Left lung (tissue), 10 donors: ENCODE measurements around the gene TROAP. TPM values are rescaled to one million over a fixed set of nuclear protein-coding genes. Genes with fewer than 3 reads are reported as not detected.

Experiments used
- ATAC-seq: fragments of 200-7000 bp; cut with Tn5 transposase; one replicate; pipeline ENCODE4 v1.9.1; 2020; ENCODE audit warnings: moderate library complexity
- DNase-seq, 4 donors: peaks; one replicate each; pipeline ENCODE4 v3.0.0-alpha.2; 2013 to 2020
- H3K27ac ChIP-seq, 2 donors: fragments of 200-600 bp; sonication (generic) in 1 of 2; one replicate each; pipeline versions ENCODE4 v1.5.0 to v1.8.0; 2020 to 2021
- H3K27me3 ChIP-seq, 2 donors: fragments of 200-600 bp; sonication (generic) in 1 of 2; one replicate each; pipeline versions ENCODE4 v1.5.0 to v1.8.0; 2020 to 2021
- H3K36me3 ChIP-seq, 2 donors: fragments of 200-600 bp; sonication (generic) in 1 of 2; one replicate each; pipeline versions ENCODE4 v1.5.0 to v1.8.0; 2020 to 2021
- H3K4me1 ChIP-seq, 2 donors: fragments of 200-600 bp; one replicate each; pipeline ENCODE4 v1.8.0; 2021
- H3K4me3 ChIP-seq, 2 donors: fragments of 200-600 bp; sonication (generic) in 1 of 2; one replicate each; pipeline versions ENCODE4 v1.5.0 to v1.8.0; 2020 to 2021; ENCODE audit warnings: mild to moderate bottlenecking in 1 of 2
- H3K9me3 ChIP-seq, 2 donors: fragments of 200-600 bp; sonication (generic) in 1 of 2; one replicate each; pipeline versions ENCODE4 v1.5.0 to v1.8.0; 2020 to 2021
- CTCF ChIP-seq, 2 donors: fragments of 200-600 bp; sonication (generic) in 1 of 2; IDR thresholded peaks; one replicate each; pipeline versions ENCODE4 v1.5.0 to v1.8.0; 2021; ENCODE audit warnings: antibody characterized with exemption in 2 of 2
- intact Hi-C, 2 donors: fragments of 100-400 bp; cut with DNase I; formaldehyde crosslinking; loops; one replicate each; pipeline versions ENCODE4 v1.11.2 to v1.14.2; 2022
- polyA plus RNA-seq, 6 donors: library from polyadenylated mRNA; unstranded; fragments of 120-200 nt; gene quantifications; one replicate each; pipeline ENCODE4 v1.2.1, GENCODE V29; 2013; ENCODE audit not compliant: insufficient read length in 6 of 6
- total RNA-seq, 2 donors: library from RNA; stranded (reverse); fragmentation: NEBNext Ultra II Directional; extraction: Animal tissue kit (Norgen Biotek cat#: 25700); gene quantifications; one replicate each; pipeline ENCODE4 v1.2.1, GENCODE V29; 2021
- donor health status: DM: no; HTN: yes; CAD: no.
- donor health status: DM: no; HTN: no; CAD: no.

TROAP gene
- total and polyA plus RNA-seq, 8 donors, result 2.4 to 43.2 (median 28.3) TPM

- intact Hi-C loops, result loop anchor here in 1 of 2 donors (10.0 kb wide), 1 partner anchor 56 kb away; the partner anchor contains the start of gene DNAJC22
- DNase-seq (no peak), ATAC-seq (no peak)
- TF ChIP-seq CTCF (IDR thresholded peaks at IDR 0.05), result no peak
- Histone ChIP-seq H3K4me3 (no peak overlapping the region), H3K4me1 (peaks cover 0 to 9% of the 10 kb centered on the region in 2 donors), H3K9me3 (no peaks in the 10 kb centered on the region), H3K27me3 (peaks cover 0 to 41% of the 10 kb centered on the region in 2 donors), H3K27ac (no peak overlapping the region), H3K36me3 (no peaks in the 10 kb centered on the region)
These were observed 34.0 kb upstream of the TROAP start for GRCh38 chr12:49288922-49289555.

DNA sequence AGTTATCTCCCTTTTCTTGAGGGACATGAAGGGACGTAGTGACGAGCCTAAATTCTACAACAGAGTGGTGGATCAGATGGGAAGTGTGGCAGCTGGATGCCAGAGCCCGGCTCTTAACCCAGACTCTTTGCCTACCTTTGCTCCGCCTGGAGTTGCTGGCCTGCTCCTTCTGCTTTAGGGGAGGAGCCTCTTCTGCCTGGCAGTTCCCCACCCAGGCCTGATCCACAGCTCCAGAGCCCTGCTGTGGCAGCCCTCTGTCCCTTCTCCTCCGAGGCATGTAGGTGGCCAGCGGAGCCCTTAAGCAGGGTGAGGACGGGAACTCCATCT is 30.4 kb upstream of the TROAP start:
- H3K27ac ChIP-seq, result no peak overlapping the region
- no peak overlapping the region for H3K4me3 ChIP-seq
- no peaks in the 10 kb centered on the region for H3K9me3 ChIP-seq
- intact Hi-C loops, result no loop called here
- H3K27me3 ChIP-seq, result peaks cover 33 to 53% of the 10 kb centered on the region in 2 donors
- H3K4me1 ChIP-seq, result peaks cover 20 to 22% of the 10 kb centered on the region in 2 donors
- DNase-seq, result no peak
- TF ChIP-seq CTCF (IDR thresholded peaks at IDR 0.05), result no peak
- no peak for ATAC-seq
- no peaks in the 10 kb centered on the region for H3K36me3 ChIP-seq

DNA sequence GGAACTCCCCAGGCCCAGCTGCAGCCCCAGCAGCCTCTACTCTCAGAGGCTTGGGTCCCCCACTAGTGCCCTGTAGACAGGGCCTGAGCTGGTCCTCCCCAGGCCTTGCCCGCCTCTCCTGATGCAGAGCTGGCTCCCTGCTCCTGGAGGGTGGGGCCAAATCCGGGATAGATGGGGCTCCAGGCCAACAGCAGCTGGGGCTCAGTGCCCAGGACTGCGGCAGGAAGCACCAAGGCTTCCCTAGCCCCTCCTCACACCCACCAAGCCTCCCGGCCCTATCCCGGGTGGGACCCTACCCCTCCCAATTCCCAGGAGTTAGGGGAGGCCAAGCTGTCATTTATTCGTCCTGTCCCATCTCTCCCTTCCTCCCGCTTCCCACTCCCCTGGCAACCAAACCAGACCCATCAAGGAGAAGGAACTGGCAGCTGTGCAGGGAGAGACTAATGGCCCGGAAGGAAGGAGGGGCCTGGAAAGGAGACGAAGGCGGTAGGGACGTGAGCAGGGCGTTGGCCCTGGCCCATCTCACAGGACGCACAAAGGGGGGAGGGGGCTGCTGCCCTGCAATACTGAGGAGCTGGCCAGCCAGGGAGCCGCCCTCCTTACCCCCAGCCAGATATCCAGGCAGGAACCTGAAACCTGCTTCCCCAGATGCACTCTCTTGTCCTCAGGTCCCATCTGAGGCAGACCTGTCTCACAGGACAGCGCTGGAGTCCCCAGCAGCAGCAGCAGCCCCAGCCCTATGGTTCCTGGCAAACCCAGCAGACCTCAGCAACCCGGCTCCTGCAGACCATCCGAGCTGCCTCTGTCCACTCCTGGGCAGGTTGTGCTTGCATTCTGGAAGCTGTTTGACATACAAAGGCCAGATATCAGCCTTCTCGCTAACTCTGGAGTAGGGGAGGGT is 29.7 kb upstream of the TROAP start:
- DNase-seq (peak in 1 of 4 donors; percentile 58), ATAC-seq (peak; percentile 13)
- no peak for TF ChIP-seq CTCF (IDR thresholded peaks at IDR 0.05)
- H3K27ac ChIP-seq, result no peak overlapping the region
- no peaks in the 10 kb centered on the region for H3K36me3 ChIP-seq
- peaks cover 39 to 54% of the 10 kb centered on the region in 2 donors for H3K27me3 ChIP-seq
- H3K4me3 ChIP-seq, result no peak overlapping the region
- intact Hi-C loops, result no loop called here
- peaks cover 20 to 22% of the 10 kb centered on the region in 2 donors for H3K4me1 ChIP-seq
- no peaks in the 10 kb centered on the region for H3K9me3 ChIP-seq

DNA sequence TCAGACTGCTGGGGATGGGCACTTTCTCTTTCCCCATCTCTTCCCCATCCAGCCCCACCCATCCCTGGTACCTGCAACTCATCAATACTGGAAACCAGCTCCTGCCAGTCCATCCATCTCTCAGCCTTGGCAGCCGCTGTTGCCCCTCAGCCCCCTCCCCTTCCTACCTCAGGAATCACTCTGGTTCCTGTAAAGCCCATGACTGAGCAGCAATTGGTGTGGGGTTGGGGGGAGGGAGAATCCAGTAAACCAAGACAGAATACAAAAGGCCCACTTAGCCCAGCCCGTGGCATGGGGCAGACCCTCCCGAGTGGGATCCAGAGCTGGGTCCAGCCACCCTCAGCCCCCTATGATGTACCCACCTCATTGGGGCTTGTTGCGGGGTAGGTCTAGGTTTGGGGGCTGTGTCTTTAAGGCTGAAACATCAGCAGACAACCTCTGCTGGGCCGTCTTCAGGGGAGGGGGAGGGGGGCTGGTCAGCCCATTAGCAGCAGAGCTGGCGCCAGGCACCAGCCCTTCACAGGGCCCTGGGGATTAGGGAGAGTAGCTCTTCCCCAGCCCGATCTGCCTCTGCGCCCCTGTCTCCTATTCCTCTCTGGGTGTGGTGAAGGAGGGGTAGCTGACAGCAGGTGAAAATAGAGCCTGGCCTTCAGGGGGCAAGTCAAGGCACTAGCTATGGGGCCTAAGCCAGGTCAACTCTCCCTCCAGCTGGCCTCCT is 28.8 kb upstream of the TROAP start:
- H3K4me3 ChIP-seq, result no peak overlapping the region
- ATAC-seq (no peak), DNase-seq (no peak)
- H3K27ac ChIP-seq, result no peak overlapping the region
- intact Hi-C loops, result no loop called here
- H3K27me3 ChIP-seq, result peaks cover 45 to 63% of the 10 kb centered on the region in 2 donors
- H3K9me3 ChIP-seq, result no peaks in the 10 kb centered on the region
- no peaks in the 10 kb centered on the region for H3K36me3 ChIP-seq
- peaks cover 20 to 22% of the 10 kb centered on the region in 2 donors for H3K4me1 ChIP-seq
- TF ChIP-seq CTCF (IDR thresholded peaks at IDR 0.05), result no peak

DNA sequence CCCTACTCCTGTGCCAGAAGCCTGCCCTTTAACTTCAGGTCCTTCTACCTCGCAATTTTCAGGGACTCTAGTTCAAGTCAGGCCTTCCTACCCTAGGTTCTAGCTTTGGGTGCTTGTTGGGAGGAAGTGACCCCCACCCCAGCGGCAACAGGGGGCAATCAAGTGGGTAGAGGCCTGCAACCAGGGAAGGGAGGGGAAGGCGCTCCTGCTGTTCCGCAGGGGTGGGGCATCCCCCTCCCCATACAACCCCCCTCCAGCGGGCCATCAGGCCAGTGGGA is 28.3 kb upstream of the TROAP start:
- ATAC-seq (no peak), DNase-seq (no peak)
- no peak overlapping the region for H3K27ac ChIP-seq
- H3K9me3 ChIP-seq, result no peaks in the 10 kb centered on the region
- no peak overlapping the region for H3K4me3 ChIP-seq
- H3K4me1 ChIP-seq, result peaks cover 20 to 22% of the 10 kb centered on the region in 2 donors
- no peaks in the 10 kb centered on the region for H3K36me3 ChIP-seq
- intact Hi-C loops, result no loop called here
- TF ChIP-seq CTCF (IDR thresholded peaks at IDR 0.05), result no peak
- peaks cover 45 to 68% of the 10 kb centered on the region in 2 donors for H3K27me3 ChIP-seq
